Measurements from ENCODE around the gene USP17L24. TPM values are rescaled to one million over a fixed set of nuclear protein-coding genes. Genes with fewer than 3 reads are reported as not detected.
"Not testable (repeated sequence)": the region's sequence is repeated elsewhere in the genome, so short reads cannot be mapped to it uniquely, and the experiment has no call there.

USP17L24 gene
- total and polyA plus RNA-seq, 9 of the 15 experiments (the other 6 are each of a cell fraction or from before 2014, with no cell fraction given), result not detected

DNA sequence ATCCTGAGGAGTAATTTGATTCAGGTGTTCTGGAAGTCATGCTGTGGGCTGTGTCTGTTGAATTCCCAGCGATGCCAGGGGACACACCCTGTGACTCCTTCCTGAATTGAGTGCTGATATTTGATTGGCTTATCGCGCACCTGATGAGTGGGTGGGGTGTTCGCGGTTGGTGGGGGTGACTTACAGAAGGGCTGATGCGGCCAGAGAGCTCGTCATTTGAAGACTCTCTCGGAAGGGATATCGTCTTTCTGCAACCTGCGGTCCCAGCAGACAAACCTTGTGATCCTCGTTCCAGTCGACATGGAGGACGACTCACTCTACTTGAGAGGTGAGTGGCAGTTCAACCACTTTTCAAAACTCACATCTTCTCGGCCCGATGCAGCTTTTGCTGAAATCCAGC lies 9.4 kb downstream of the USP17L24 start, which contains the start of gene USP17L26:
Gene USP17L26 (plus strand): TSS at position 301 of the 400 bp plus-strand sequence. CDS start 0 bp downstream, at position 301.
- CTCF ChIA-PET (ENCODE audit: low intra/inter-chr PET ratio); H3K4me3 ChIP-seq; BruUV-seq (replicated peaks); H4K20me1 ChIP-seq (replicated peaks; ENCODE audit: control insufficient read depth, insufficient read depth, low read length); H2AFZ ChIP-seq (ENCODE audit: low read depth, low read length); H3K9ac ChIP-seq (ENCODE audit: insufficient read depth in 1 of 2, low read depth in 2 of 2, low read length in 2 of 2); H3K27ac ChIP-seq (ENCODE audit: extremely low read depth, low read depth, low read length); intact Hi-C loops (cut with micrococcal nuclease); H3K36me3 ChIP-seq (ENCODE audit: control insufficient read depth, insufficient read depth, low read length); H3K79me2 ChIP-seq (ENCODE audit: control insufficient read depth, insufficient read depth, low read length); H3K27me3 ChIP-seq (ENCODE audit: control insufficient read depth in 2 of 2, insufficient read depth in 2 of 2, low read length in 2 of 2); DNase-seq (ENCODE audit: extremely low read depth in 1 of 4, low spot score in 3 of 4); H3K4me2 ChIP-seq (ENCODE audit: insufficient read depth, low read length); H3K9me1 ChIP-seq (ENCODE audit: control insufficient read depth, insufficient read depth, low read length); H3K4me1 ChIP-seq (replicated peaks in 1 of 2; ENCODE audit: control insufficient read depth in 2 of 2, insufficient read depth in 2 of 2, low read length in 2 of 2); H3K9me3 ChIP-seq (replicated peaks; ENCODE audit: control insufficient read depth, insufficient read depth, low read depth, low read length); ATAC-seq; POLR2A ChIA-PET; FAIRE-seq: not testable (repeated sequence)
- in situ Hi-C loops (cut with MboI), result loop anchor here (10.0 to 25.0 kb wide), 2 partner anchors 200 to 347 kb away; no protein-coding TSS in a partner anchor
- WGBS (ENCODE audit: insufficient coverage, low coverage, missing lambda C conversion rate), result no CpG with 5 or more reads among the region's 15 CpGs

DNA sequence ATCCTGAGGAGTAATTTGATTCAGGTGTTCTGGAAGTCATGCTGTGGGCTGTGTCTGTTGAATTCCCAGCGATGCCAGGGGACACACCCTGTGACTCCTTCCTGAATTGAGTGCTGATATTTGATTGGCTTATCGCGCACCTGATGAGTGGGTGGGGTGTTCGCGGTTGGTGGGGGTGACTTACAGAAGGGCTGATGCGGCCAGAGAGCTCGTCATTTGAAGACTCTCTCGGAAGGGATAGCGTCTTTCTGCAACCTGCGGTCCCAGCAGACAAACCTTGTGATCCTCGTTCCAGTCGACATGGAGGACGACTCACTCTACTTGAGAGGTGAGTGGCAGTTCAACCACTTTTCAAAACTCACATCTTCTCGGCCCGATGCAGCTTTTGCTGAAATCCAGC lies 14.1 kb downstream of the USP17L24 start, which contains the start of gene USP17L5:
Gene USP17L5 (plus strand): TSS at position 301 of the 400 bp plus-strand sequence. CDS start 0 bp downstream, at position 301.
- H3K9me1 ChIP-seq (ENCODE audit: control insufficient read depth, insufficient read depth, low read length); H3K79me2 ChIP-seq (ENCODE audit: control insufficient read depth, insufficient read depth, low read length); H3K9me3 ChIP-seq (replicated peaks; ENCODE audit: control insufficient read depth, insufficient read depth, low read depth, low read length); DNase-seq (ENCODE audit: extremely low read depth in 1 of 4, low spot score in 3 of 4); H3K4me3 ChIP-seq; intact Hi-C loops (cut with micrococcal nuclease); H3K27me3 ChIP-seq (ENCODE audit: control insufficient read depth in 2 of 2, insufficient read depth in 2 of 2, low read length in 2 of 2); H3K4me2 ChIP-seq (ENCODE audit: insufficient read depth, low read length); ATAC-seq; BruUV-seq (replicated peaks); H4K20me1 ChIP-seq (replicated peaks; ENCODE audit: control insufficient read depth, insufficient read depth, low read length); POLR2A ChIA-PET; H3K27ac ChIP-seq (ENCODE audit: extremely low read depth, low read depth, low read length); H2AFZ ChIP-seq (ENCODE audit: low read depth, low read length); CTCF ChIA-PET (ENCODE audit: low intra/inter-chr PET ratio); FAIRE-seq; H3K4me1 ChIP-seq (replicated peaks in 1 of 2; ENCODE audit: control insufficient read depth in 2 of 2, insufficient read depth in 2 of 2, low read length in 2 of 2); H3K9ac ChIP-seq (ENCODE audit: insufficient read depth in 1 of 2, low read depth in 2 of 2, low read length in 2 of 2); H3K36me3 ChIP-seq (ENCODE audit: control insufficient read depth, insufficient read depth, low read length): not testable (repeated sequence)
- in situ Hi-C loops (cut with MboI), result loop anchor here (10.0 to 25.0 kb wide), 2 partner anchors 204 to 352 kb away; no protein-coding TSS in a partner anchor
- WGBS (ENCODE audit: insufficient coverage, low coverage, missing lambda C conversion rate), result no CpG with 5 or more reads among the region's 15 CpGs

DNA sequence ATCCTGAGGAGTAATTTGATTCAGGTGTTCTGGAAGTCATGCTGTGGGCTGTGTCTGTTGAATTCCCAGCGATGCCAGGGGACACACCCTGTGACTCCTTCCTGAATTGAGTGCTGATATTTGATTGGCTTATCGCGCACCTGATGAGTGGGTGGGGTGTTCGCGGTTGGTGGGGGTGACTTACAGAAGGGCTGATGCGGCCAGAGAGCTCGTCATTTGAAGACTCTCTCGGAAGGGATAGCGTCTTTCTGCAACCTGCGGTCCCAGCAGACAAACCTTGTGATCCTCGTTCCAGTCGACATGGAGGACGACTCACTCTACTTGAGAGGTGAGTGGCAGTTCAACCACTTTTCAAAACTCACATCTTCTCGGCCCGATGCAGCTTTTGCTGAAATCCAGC lies 18.9 kb downstream of the USP17L24 start, which contains the start of gene USP17L27:
Gene USP17L27 (plus strand): TSS at position 301 of the 400 bp plus-strand sequence. CDS start 0 bp downstream, at position 301.
- not testable (repeated sequence) for DNase-seq (ENCODE audit: extremely low read depth in 1 of 4, low spot score in 3 of 4); ATAC-seq
- no CpG with 5 or more reads among the region's 15 CpGs for WGBS (ENCODE audit: insufficient coverage, low coverage, missing lambda C conversion rate)

DNA sequence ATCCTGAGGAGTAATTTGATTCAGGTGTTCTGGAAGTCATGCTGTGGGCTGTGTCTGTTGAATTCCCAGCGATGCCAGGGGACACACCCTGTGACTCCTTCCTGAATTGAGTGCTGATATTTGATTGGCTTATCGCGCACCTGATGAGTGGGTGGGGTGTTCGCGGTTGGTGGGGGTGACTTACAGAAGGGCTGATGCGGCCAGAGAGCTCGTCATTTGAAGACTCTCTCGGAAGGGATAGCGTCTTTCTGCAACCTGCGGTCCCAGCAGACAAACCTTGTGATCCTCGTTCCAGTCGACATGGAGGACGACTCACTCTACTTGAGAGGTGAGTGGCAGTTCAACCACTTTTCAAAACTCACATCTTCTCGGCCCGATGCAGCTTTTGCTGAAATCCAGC lies 23.6 kb downstream of the USP17L24 start, which contains the start of gene USP17L28:
Gene USP17L28 (plus strand): TSS at position 301 of the 400 bp plus-strand sequence. CDS start 0 bp downstream, at position 301.
- H3K27me3 ChIP-seq (ENCODE audit: control insufficient read depth in 2 of 2, insufficient read depth in 2 of 2, low read length in 2 of 2); FAIRE-seq; BruUV-seq (replicated peaks); H3K9me3 ChIP-seq (replicated peaks; ENCODE audit: control insufficient read depth, insufficient read depth, low read depth, low read length); H2AFZ ChIP-seq (ENCODE audit: low read depth, low read length); POLR2A ChIA-PET; DNase-seq (ENCODE audit: extremely low read depth in 1 of 4, low spot score in 3 of 4); ATAC-seq; H3K4me3 ChIP-seq; H3K4me2 ChIP-seq (ENCODE audit: insufficient read depth, low read length); H3K36me3 ChIP-seq (ENCODE audit: control insufficient read depth, insufficient read depth, low read length); intact Hi-C loops (cut with micrococcal nuclease); H3K9me1 ChIP-seq (ENCODE audit: control insufficient read depth, insufficient read depth, low read length); H3K9ac ChIP-seq (ENCODE audit: insufficient read depth in 1 of 2, low read depth in 2 of 2, low read length in 2 of 2); H3K27ac ChIP-seq (ENCODE audit: extremely low read depth, low read depth, low read length); CTCF ChIA-PET (ENCODE audit: low intra/inter-chr PET ratio); H4K20me1 ChIP-seq (replicated peaks; ENCODE audit: control insufficient read depth, insufficient read depth, low read length); H3K79me2 ChIP-seq (ENCODE audit: control insufficient read depth, insufficient read depth, low read length); H3K4me1 ChIP-seq (replicated peaks in 1 of 2; ENCODE audit: control insufficient read depth in 2 of 2, insufficient read depth in 2 of 2, low read length in 2 of 2): not testable (repeated sequence)
- no CpG with 5 or more reads among the region's 15 CpGs for WGBS (ENCODE audit: insufficient coverage, low coverage, missing lambda C conversion rate)
- in situ Hi-C loops (cut with MboI), result loop anchor here (25.0 kb wide), 1 partner anchor 361 kb away; no protein-coding TSS in a partner anchor

More for the DNA sequence above, 18.9 kb downstream of the USP17L24 start, which contains the start of gene USP17L27:
- FAIRE-seq; POLR2A ChIA-PET; H3K4me1 ChIP-seq (replicated peaks in 1 of 2; ENCODE audit: control insufficient read depth in 2 of 2, insufficient read depth in 2 of 2, low read length in 2 of 2); H3K9ac ChIP-seq (ENCODE audit: insufficient read depth in 1 of 2, low read depth in 2 of 2, low read length in 2 of 2); intact Hi-C loops (cut with micrococcal nuclease); H3K9me1 ChIP-seq (ENCODE audit: control insufficient read depth, insufficient read depth, low read length); H3K27ac ChIP-seq (ENCODE audit: extremely low read depth, low read depth, low read length); H2AFZ ChIP-seq (ENCODE audit: low read depth, low read length); CTCF ChIA-PET (ENCODE audit: low intra/inter-chr PET ratio); H4K20me1 ChIP-seq (replicated peaks; ENCODE audit: control insufficient read depth, insufficient read depth, low read length); H3K4me3 ChIP-seq; BruUV-seq (replicated peaks); H3K36me3 ChIP-seq (ENCODE audit: control insufficient read depth, insufficient read depth, low read length); H3K4me2 ChIP-seq (ENCODE audit: insufficient read depth, low read length); H3K27me3 ChIP-seq (ENCODE audit: control insufficient read depth in 2 of 2, insufficient read depth in 2 of 2, low read length in 2 of 2); H3K9me3 ChIP-seq (replicated peaks; ENCODE audit: control insufficient read depth, insufficient read depth, low read depth, low read length); H3K79me2 ChIP-seq (ENCODE audit: control insufficient read depth, insufficient read depth, low read length): not testable (repeated sequence)
- in situ Hi-C loops (cut with MboI), result loop anchor here (25.0 kb wide), 1 partner anchor 357 kb away; no protein-coding TSS in a partner anchor
